B cell (primary cell): Measurements from ENCODE around the gene ZBP1. TPM values are rescaled to one million over a fixed set of nuclear protein-coding genes. Genes with fewer than 3 reads are reported as not detected.

Source experiments
- ATAC-seq: fragments of 200-7000 bp; cut with Tn5 transposase; one replicate; pipeline ENCODE4 v1.10.0; 2021; ENCODE audit warnings: low read depth, mild to moderate bottlenecking, moderate number of reproducible peaks, moderate library complexity
- CTCF ChIA-PET: fragments of 350-600 bp; sonication (Branson Sonifier 250); formaldehyde crosslinking; loops from one replicate; lab custom pipeline; 2021; ENCODE audit warnings: antibody characterized with exemption, inconsistent platforms; lab: Charles Lee
- POLR2A ChIA-PET: fragments of 350-600 bp; sonication (Branson Sonifier 250); formaldehyde crosslinking; loops from one replicate; lab custom pipeline; 2021; ENCODE audit warnings: antibody characterized with exemption; lab: Charles Lee
- DNase-seq: peaks from one replicate; pipeline ENCODE4 v3.0.0; 2013
- H2AFZ ChIP-seq: 2 replicates; pipeline ENCODE4 v1.6.1; 2012; ENCODE audit warnings: mild to moderate bottlenecking, low read depth, low read length; ENCODE audit not compliant: insufficient read depth, poor library complexity, severe bottlenecking
- H3K27ac ChIP-seq, 2 donors: 1 replicate in 1 of 2; 2 replicates in 1 of 2; pipeline ENCODE4 v1.5.1; 2012 to 2013; ENCODE audit warnings: low read length in 2 of 2, mild to moderate bottlenecking in 2 of 2, moderate library complexity in 1 of 2
- H3K27me3 ChIP-seq, 4 experiments: fragments of 200-600 bp in 1 of 4; sonication (generic) in 1 of 4; replicated peaks in 1 of 4; 1 replicate in 2 of 4; 2 replicates in 2 of 4; pipeline versions ENCODE4 v1.6.1 to v1.7.0; 2013 to 2016; ENCODE audit warnings: low read length in 3 of 4, mild to moderate bottlenecking in 2 of 4, mixed read lengths in 1 of 4, moderate library complexity in 1 of 4; ENCODE audit not compliant: insufficient read depth in 4 of 4, control insufficient read depth in 3 of 4; ENCODE audit errors: control extremely low read depth in 1 of 4
- H3K36me3 ChIP-seq, 2 experiments: replicated peaks in 1 of 2; 1 replicate in 1 of 2; 2 replicates in 1 of 2; pipeline versions ENCODE4 v1.6.1 to v1.7.1; 2013; ENCODE audit warnings: low read length in 1 of 2; ENCODE audit not compliant: insufficient read depth in 2 of 2, control insufficient read depth in 1 of 2; ENCODE audit errors: control extremely low read depth in 1 of 2, extremely low read depth in 1 of 2
- H3K4me1 ChIP-seq, 2 donors: fragments of 200-600 bp in 1 of 2; sonication (generic) in 1 of 2; 1 replicate in 1 of 2; 2 replicates in 1 of 2; pipeline versions ENCODE4 v1.5.1 to v1.6.1; 2013 to 2017; ENCODE audit warnings: low read length in 2 of 2; ENCODE audit not compliant: control insufficient read depth in 2 of 2, insufficient read depth in 2 of 2
- H3K4me2 ChIP-seq: replicated peaks from 2 replicates; pipeline ENCODE3; 2012; ENCODE audit warnings: mild to moderate bottlenecking, low read depth, low read length; ENCODE audit not compliant: poor library complexity, severe bottlenecking
- H3K4me3 ChIP-seq, 5 experiments: fragments of 200-600 bp in 1 of 5; sonication (generic) in 1 of 5; 1 replicate in 3 of 5; 2 replicates in 2 of 5; pipeline versions ENCODE4 v1.5.1 to v1.7.0; 2011 to 2016; ENCODE audit warnings: low read length in 4 of 5, mild to moderate bottlenecking in 4 of 5, low read depth in 2 of 5, control low read depth in 1 of 5, moderate library complexity in 1 of 5; ENCODE audit not compliant: insufficient read depth in 1 of 5; ENCODE audit errors: control extremely low read depth in 1 of 5, extremely low read depth in 1 of 5
- H3K79me2 ChIP-seq: fragments of 200-600 bp; sonication (generic); one replicate; pipeline ENCODE4 v1.6.0; 2016; ENCODE audit warnings: low read length; ENCODE audit not compliant: control insufficient read depth, insufficient read depth
- H3K9ac ChIP-seq: fragments of 200-600 bp; sonication (generic); 2 replicates; pipeline ENCODE4 v1.6.1; 2017; ENCODE audit warnings: mild to moderate bottlenecking, low read length, moderate library complexity
- H3K9me3 ChIP-seq, 3 donors: one replicate each; pipeline versions ENCODE4 v1.6.1 to v1.7.1; 2013; ENCODE audit warnings: low read length in 2 of 3; ENCODE audit not compliant: control insufficient read depth in 2 of 3, insufficient read depth in 1 of 3; ENCODE audit errors: control extremely low read depth in 1 of 3
- H4K20me1 ChIP-seq: 2 replicates; pipeline ENCODE4 v1.6.0; 2012; ENCODE audit warnings: mild to moderate bottlenecking, low read length; ENCODE audit not compliant: insufficient read depth, control insufficient read depth, poor library complexity, severe bottlenecking
- H3K27ac Mint-ChIP-seq: one replicate; pipeline ENCODE4 v1.8.0; 2021; ENCODE audit warnings: mixed read lengths
- H3K27me3 Mint-ChIP-seq: one replicate; pipeline ENCODE4 v1.8.0; 2021; ENCODE audit warnings: mixed read lengths
- H3K4me1 Mint-ChIP-seq: one replicate; pipeline ENCODE4 v1.8.0; 2021; ENCODE audit warnings: mixed read lengths
- H3K4me3 Mint-ChIP-seq: one replicate; pipeline ENCODE4 v1.8.0; 2021; ENCODE audit warnings: mixed read lengths
- H3K9me3 Mint-ChIP-seq: one replicate; pipeline ENCODE4 v1.8.0; 2022; ENCODE audit warnings: mixed read lengths; ENCODE audit not compliant: insufficient read depth
- EZH2 ChIP-seq: IDR thresholded peaks from 2 replicates; pipeline ENCODE4 v1.6.1; 2012; ENCODE audit warnings: borderline replicate concordance, low read depth, mild to moderate bottlenecking, moderate library complexity, low read length; ENCODE audit not compliant: insufficient read depth, poor library complexity, severe bottlenecking
- WGBS: methylation state at CpG from one replicate; pipeline ENCODE4 v1.1.5; 2013; ENCODE audit warnings: missing lambda C conversion rate; ENCODE audit not compliant: insufficient coverage; 5-methylcytosine and 5-hydroxymethylcytosine counted together
- intact Hi-C: fragments of 100-400 bp; cut with micrococcal nuclease; formaldehyde crosslinking; loops from one replicate; pipeline ENCODE4 v1.10.0; 2022
- polyA plus RNA-seq: library from polyadenylated mRNA; depleted of rRNA; stranded (reverse); fragments of >200 nt; gene quantifications from 2 replicates; pipeline ENCODE4 v1.2.3, GENCODE V29; 2012
- total RNA-seq, 2 donors: library from RNA; stranded (reverse); fragments of 120-200 nt in 1 of 2; gene quantifications; 1 replicate in 1 of 2; 2 replicates in 1 of 2; pipeline versions ENCODE4 v1.2.3 to v1.2.4, GENCODE V29; 2013 to 2022
- TF ChIP-seq, protein P1 (sequence below): fragments of 200-600 bp; IDR thresholded peaks from one replicate; pipeline ENCODE4 v1.8.0; 2022; ENCODE audit warnings: antibody characterized with exemption, mild to moderate bottlenecking

The ZBP1 gene
- total and polyA plus RNA-seq, 2 donors (not counting 1 experiment from before 2014, with no cell fraction given), result 29.9 to 69.2 TPM

DNA sequence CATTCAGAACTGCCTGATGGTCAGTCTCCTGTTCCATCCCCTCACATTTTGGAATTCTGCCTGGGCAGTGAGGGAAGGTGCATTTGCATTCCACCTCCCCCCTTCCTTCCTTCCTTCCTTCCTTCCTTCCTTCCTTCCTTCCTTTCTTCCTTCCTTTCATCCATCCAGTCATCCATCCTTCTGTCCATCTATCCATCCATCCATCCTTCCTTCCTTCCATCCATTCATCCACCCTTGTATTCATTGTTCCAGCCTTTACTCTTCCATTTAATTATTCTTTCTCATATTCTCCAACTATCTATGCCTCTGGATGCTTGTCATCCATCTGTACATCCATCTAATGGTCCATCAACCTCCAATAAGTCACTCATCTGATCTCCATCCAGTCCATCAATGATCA is 45.3 kb downstream of the ZBP1 start:
- no peaks in the 10 kb centered on the region for H3K36me3 ChIP-seq
- Mint-ChIP-seq H3K27me3 (peaks cover 35% of the 10 kb centered on the region), H3K4me3 (no peak overlapping the region), H3K4me1 (no peaks in the 10 kb centered on the region), H3K27ac (no peak overlapping the region), H3K9me3 (no peaks in the 10 kb centered on the region)
- no peak overlapping the region for H3K4me2 ChIP-seq
- ATAC-seq (no peak), DNase-seq (no peak)
- H3K27ac ChIP-seq, result no peak overlapping the region
- POLR2A ChIA-PET, result no interaction called here
- H3K4me1 ChIP-seq, result no peaks in the 10 kb centered on the region
- H3K79me2 ChIP-seq, result no peaks in the 10 kb centered on the region
- no peaks in the 10 kb centered on the region for H3K9me3 ChIP-seq
- peaks cover 0 to 41% (median 4%) of the 10 kb centered on the region in 4 experiments for H3K27me3 ChIP-seq
- CTCF ChIA-PET, result no interaction called here
- no peaks in the 10 kb centered on the region for H4K20me1 ChIP-seq
- no peak overlapping the region for H3K4me3 ChIP-seq
- intact Hi-C loops, result no loop called here
- no peak overlapping the region for H2AFZ ChIP-seq
- TF ChIP-seq EZH2, result no peak
- TF ChIP-seq, protein P1, sequence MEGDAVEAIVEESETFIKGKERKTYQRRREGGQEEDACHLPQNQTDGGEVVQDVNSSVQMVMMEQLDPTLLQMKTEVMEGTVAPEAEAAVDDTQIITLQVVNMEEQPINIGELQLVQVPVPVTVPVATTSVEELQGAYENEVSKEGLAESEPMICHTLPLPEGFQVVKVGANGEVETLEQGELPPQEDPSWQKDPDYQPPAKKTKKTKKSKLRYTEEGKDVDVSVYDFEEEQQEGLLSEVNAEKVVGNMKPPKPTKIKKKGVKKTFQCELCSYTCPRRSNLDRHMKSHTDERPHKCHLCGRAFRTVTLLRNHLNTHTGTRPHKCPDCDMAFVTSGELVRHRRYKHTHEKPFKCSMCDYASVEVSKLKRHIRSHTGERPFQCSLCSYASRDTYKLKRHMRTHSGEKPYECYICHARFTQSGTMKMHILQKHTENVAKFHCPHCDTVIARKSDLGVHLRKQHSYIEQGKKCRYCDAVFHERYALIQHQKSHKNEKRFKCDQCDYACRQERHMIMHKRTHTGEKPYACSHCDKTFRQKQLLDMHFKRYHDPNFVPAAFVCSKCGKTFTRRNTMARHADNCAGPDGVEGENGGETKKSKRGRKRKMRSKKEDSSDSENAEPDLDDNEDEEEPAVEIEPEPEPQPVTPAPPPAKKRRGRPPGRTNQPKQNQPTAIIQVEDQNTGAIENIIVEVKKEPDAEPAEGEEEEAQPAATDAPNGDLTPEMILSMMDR, result no peak
- no peak overlapping the region for H3K9ac ChIP-seq

GRCh38 chr20:57573894-57574293 is 46.3 kb downstream of the ZBP1 start:
- H3K9ac ChIP-seq, result no peak overlapping the region
- ATAC-seq, result no peak
- Mint-ChIP-seq H3K27me3 (peaks cover 38% of the 10 kb centered on the region), H3K9me3 (no peaks in the 10 kb centered on the region), H3K27ac (no peak overlapping the region), H3K4me1 (no peaks in the 10 kb centered on the region), H3K4me3 (no peak overlapping the region)
- no peaks in the 10 kb centered on the region for H3K9me3 ChIP-seq
- intact Hi-C loops, result no loop called here
- no peak overlapping the region for H2AFZ ChIP-seq
- H3K4me1 ChIP-seq, result no peaks in the 10 kb centered on the region
- no peaks in the 10 kb centered on the region for H3K36me3 ChIP-seq
- H4K20me1 ChIP-seq, result no peaks in the 10 kb centered on the region
- WGBS, result 35% methylated on average over 4 of the region's 5 CpGs
- no peak overlapping the region for H3K4me2 ChIP-seq
- H3K79me2 ChIP-seq, result no peaks in the 10 kb centered on the region
- no peak overlapping the region for H3K4me3 ChIP-seq
- peaks cover 0 to 31% (median 3%) of the 10 kb centered on the region in 4 experiments for H3K27me3 ChIP-seq
- TF ChIP-seq, protein P1, result no peak
- TF ChIP-seq EZH2, result no peak
- CTCF ChIA-PET, result no interaction called here
- DNase-seq, result no peak
- POLR2A ChIA-PET, result no interaction called here
- H3K27ac ChIP-seq, result no peak overlapping the region
